ENCODE data around the gene GOLGA6D.
"Not testable (repeated sequence)": the region's sequence is repeated elsewhere in the genome, so short reads cannot be mapped to it uniquely, and the experiment has no call there.

The GOLGA6D gene

GRCh38 chr15:75238150-75238549 is 44.5 kb upstream of the GOLGA6D start:
- TF ChIP-seq, protein P1, sequence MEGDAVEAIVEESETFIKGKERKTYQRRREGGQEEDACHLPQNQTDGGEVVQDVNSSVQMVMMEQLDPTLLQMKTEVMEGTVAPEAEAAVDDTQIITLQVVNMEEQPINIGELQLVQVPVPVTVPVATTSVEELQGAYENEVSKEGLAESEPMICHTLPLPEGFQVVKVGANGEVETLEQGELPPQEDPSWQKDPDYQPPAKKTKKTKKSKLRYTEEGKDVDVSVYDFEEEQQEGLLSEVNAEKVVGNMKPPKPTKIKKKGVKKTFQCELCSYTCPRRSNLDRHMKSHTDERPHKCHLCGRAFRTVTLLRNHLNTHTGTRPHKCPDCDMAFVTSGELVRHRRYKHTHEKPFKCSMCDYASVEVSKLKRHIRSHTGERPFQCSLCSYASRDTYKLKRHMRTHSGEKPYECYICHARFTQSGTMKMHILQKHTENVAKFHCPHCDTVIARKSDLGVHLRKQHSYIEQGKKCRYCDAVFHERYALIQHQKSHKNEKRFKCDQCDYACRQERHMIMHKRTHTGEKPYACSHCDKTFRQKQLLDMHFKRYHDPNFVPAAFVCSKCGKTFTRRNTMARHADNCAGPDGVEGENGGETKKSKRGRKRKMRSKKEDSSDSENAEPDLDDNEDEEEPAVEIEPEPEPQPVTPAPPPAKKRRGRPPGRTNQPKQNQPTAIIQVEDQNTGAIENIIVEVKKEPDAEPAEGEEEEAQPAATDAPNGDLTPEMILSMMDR (IDR thresholded peaks at IDR 0.05; ENCODE audit: low read depth, low read length) = no peak
- no peak overlapping the region for H3K4me3 ChIP-seq (replicated peaks in 1 of 2; ENCODE audit: low read depth in 2 of 2, low read length in 2 of 2)
- no peak for DNase-seq (ENCODE audit: low read depth in 2 of 2)

GRCh38 chr15:75245741-75246140 is 36.9 kb upstream of the GOLGA6D start:
- not testable (repeated sequence) for H3K4me3 ChIP-seq (replicated peaks in 1 of 2; ENCODE audit: low read depth in 2 of 2, low read length in 2 of 2); DNase-seq (ENCODE audit: low read depth in 2 of 2)

DNA sequence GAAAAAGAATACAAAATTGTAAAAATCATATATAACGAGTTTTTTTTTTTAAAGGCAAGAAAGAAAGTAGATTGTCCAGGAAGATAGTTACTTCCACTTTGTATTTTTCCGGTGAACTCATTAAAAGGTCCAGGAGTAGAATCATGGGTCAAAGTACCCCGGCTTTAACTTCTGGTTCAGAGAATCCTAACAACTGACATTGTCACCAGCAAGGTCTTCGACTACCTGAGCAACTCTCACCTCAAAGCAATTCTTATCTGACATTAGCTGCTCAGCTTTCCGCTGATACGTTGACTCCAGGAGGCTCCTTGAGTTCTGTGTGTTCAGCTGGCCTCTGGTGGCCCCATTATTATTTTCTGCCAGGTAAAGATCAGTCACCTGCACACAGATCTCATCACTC is 33.6 kb upstream of the GOLGA6D start:
- not testable (repeated sequence) for DNase-seq (ENCODE audit: low read depth in 2 of 2); H3K4me3 ChIP-seq (replicated peaks in 1 of 2; ENCODE audit: low read depth in 2 of 2, low read length in 2 of 2)

DNA sequence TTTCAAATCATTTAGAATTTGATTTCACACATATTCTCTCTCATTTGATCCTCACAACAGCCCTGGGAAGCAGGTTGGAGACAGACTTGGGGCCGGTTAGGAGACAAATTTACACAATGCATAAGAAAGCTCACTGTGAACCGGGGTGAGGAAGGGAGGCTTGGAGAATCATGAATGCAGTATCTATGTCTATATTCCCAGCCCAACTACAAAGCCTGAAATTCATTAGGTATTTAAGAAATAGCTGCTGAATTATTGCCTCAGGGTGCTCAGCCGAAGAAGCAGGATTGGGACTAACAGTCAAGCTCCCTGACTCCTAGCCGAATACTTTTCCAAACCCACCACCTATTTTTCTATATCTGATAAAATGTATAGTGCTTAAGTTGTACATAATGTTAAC is 32.9 kb upstream of the GOLGA6D start:
- no peak for DNase-seq (ENCODE audit: low read depth in 2 of 2)
- TF ChIP-seq, protein P1 (IDR thresholded peaks at IDR 0.05; ENCODE audit: low read depth, low read length) = no peak

DNA sequence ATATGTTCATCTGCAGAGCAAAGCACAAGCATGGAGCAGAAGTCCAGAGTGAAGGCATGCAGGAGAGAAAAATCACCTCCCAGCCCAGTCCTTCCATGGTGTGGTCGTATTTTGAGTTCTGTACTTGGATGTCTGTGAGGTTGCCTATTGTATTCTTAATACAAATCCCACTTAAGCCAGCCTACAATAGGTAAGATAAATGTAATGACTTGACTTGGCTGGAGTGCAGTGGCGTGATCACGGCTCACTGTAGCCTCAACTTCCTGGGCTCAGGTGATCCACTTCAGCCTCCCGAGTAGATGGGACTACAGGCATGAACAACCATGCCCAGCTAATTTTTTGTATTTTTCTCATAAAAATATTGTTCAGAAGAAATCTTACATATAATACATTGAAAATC is 31.3 kb upstream of the GOLGA6D start:
- not testable (repeated sequence) for H3K4me3 ChIP-seq (replicated peaks in 1 of 2; ENCODE audit: low read depth in 2 of 2, low read length in 2 of 2); DNase-seq (ENCODE audit: low read depth in 2 of 2)

More for the DNA sequence above, 32.9 kb upstream of the GOLGA6D start:
- no peak overlapping the region for H3K4me3 ChIP-seq (replicated peaks in 1 of 2; ENCODE audit: low read depth in 2 of 2, low read length in 2 of 2)

DNA sequence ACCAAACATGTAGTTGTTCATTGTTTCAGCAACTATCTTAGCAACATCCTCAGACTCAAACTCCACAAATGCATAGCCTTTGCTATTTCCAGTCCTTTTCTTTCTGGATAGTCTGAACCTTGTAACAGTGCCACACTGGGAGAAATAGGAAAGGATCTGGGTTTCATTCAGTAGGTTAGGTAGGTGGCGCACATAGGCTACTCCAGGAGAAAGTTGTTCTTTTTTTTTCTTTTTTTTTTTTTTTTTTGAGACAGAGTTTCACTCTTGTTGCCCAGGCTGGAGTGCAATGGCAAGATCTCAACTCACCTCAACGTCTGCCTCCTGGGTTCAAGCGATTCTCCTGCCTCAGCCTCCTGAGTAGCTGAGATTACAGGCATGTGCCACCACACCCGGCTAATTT is 30.4 kb upstream of the GOLGA6D start:
- not testable (repeated sequence) for H3K4me3 ChIP-seq (replicated peaks in 1 of 2; ENCODE audit: low read depth in 2 of 2, low read length in 2 of 2); DNase-seq (ENCODE audit: low read depth in 2 of 2)

- DNase-seq (ENCODE audit: low read depth in 2 of 2); H3K4me3 ChIP-seq (replicated peaks in 1 of 2; ENCODE audit: low read depth in 2 of 2, low read length in 2 of 2): not testable (repeated sequence)
Observed at GRCh38 chr15:75258034-75258433, 24.6 kb upstream of the GOLGA6D start, which contains the start of gene GOLGA6C. TSS of gene GOLGA6C (plus strand) at chr15:75258334. CDS start at chr15:75258599, 265 bp downstream.

DNA sequence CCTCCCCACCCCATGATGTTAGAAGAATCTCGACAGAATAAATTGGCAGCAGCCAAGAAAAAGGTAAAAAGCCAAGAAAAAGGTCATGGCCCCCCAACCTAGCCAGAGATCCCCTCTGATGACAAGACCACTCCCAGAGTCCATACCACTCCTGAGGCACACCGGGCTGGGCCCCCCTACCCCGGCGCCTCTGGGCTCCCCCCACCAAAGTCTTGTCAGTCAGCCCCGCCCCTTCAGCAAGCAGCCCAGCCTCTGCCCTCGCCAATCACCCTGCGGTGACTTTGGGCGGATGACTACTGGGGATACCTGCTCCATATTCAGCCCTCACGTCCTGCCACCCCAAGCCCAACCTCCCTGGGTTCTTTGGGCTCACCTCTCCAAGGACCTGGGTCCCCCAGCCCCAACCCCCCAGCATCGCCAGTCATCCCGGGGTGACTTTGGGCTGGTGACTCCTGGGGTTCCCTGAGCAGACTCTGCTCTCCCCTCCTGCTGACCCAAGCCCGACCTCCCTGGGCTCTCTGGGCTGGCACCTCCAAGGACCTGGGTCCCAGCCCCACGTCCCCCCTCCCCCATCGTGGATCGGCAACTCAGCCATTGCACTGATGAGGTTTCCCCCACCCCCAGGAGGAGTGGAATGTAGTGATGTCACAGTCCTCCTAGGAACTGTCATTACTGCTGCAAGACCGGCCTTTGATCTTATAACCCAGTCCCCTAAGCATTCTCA is 23.9 kb upstream of the GOLGA6D start:
- H3K4me3 ChIP-seq (replicated peaks in 1 of 2; ENCODE audit: low read depth in 2 of 2, low read length in 2 of 2); DNase-seq (ENCODE audit: low read depth in 2 of 2): not testable (repeated sequence)

GRCh38 chr15:75259873-75260272 is 22.8 kb upstream of the GOLGA6D start:
- H3K4me3 ChIP-seq (replicated peaks in 1 of 2; ENCODE audit: low read depth in 2 of 2, low read length in 2 of 2); DNase-seq (ENCODE audit: low read depth in 2 of 2): not testable (repeated sequence)

GRCh38 chr15:75273751-75274359 is 8.8 kb upstream of the GOLGA6D start:
- H3K4me3 ChIP-seq (replicated peaks in 1 of 2; ENCODE audit: low read depth in 2 of 2, low read length in 2 of 2); DNase-seq (ENCODE audit: low read depth in 2 of 2): not testable (repeated sequence)

GRCh38 chr15:75274509-75275107 is 8.0 kb upstream of the GOLGA6D start:
- TF ChIP-seq, protein P1 (IDR thresholded peaks at IDR 0.05; ENCODE audit: low read depth, low read length) = peak; percentile 37
- not testable (repeated sequence) for H3K4me3 ChIP-seq (replicated peaks in 1 of 2; ENCODE audit: low read depth in 2 of 2, low read length in 2 of 2)
- DNase-seq (ENCODE audit: low read depth in 2 of 2) = peak; percentile 20 to 27

- H3K4me3 ChIP-seq (replicated peaks in 1 of 2; ENCODE audit: low read depth in 2 of 2, low read length in 2 of 2) = not testable (repeated sequence)
- peak in 1 of 2 donors; percentile 0 for DNase-seq (ENCODE audit: low read depth in 2 of 2)
Observed at GRCh38 chr15:75275617-75276016, 7.0 kb upstream of the GOLGA6D start.

- not testable (repeated sequence) for H3K4me3 ChIP-seq (replicated peaks in 1 of 2; ENCODE audit: low read depth in 2 of 2, low read length in 2 of 2)
Observed at GRCh38 chr15:75278497-75278896, 4.1 kb upstream of the GOLGA6D start.

GRCh38 chr15:75284152-75284551 is 1.5 kb downstream of the GOLGA6D start:
- not testable (repeated sequence) for DNase-seq (ENCODE audit: low read depth in 2 of 2); H3K4me3 ChIP-seq (replicated peaks in 1 of 2; ENCODE audit: low read depth in 2 of 2, low read length in 2 of 2)

More at GRCh38 chr15:75278497-75278896, 4.1 kb upstream of the GOLGA6D start:
- not testable (repeated sequence) for DNase-seq (ENCODE audit: low read depth in 2 of 2)

- not testable (repeated sequence) for H3K4me3 ChIP-seq (replicated peaks in 1 of 2; ENCODE audit: low read depth in 2 of 2, low read length in 2 of 2); DNase-seq (ENCODE audit: low read depth in 2 of 2)
Observed at GRCh38 chr15:75293660-75294059, 11.0 kb downstream of the GOLGA6D start.

Measured in cardiac fibroblast (primary cell).